Measurements from ENCODE around the gene GIMD1.

The GIMD1 gene

GRCh38 chr4:106312377-106312776 is 56.2 kb downstream of the GIMD1 start:
- ATAC-seq: no peak
- Mint-ChIP-seq H3K27me3 (no peaks in the 10 kb centered on the region), H3K4me3 (no peak overlapping the region), H3K27ac (no peak overlapping the region), H3K4me1 (peaks cover 33% of the 10 kb centered on the region), H3K36me3 (peaks cover 12% of the 10 kb centered on the region), H3K9me3 (no peaks in the 10 kb centered on the region)

Measured in stimulated activated memory B cell treated with anti-CD40 and anti-IgM and Interleukin-4, amounts not matched to agents 10 μg/mL and 1 μg/mL and 100 μg/mL, for 72 hours (primary cell).